ENCODE results near the gene GABBR2.

DNA sequence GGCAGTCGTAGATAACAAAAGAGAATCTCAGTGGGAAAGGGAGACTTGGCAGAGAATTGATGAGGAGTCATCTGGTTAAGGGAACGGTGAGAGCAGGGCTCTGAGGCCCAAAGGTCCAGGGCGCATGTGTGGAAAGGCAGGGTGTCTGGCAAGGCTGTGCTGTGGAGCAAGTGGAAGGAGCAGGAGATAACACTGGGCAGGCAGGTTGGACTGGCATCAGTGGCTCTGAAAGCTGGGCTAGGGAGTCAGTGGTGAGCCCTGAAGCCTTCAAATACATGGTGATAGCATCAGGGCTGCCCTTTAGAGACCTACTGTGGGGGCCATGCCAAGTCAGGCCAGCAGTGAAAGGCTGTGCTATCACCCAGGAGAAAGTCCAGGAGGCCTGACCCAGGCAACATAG lies 131.3 kb downstream of the GABBR2 start:
- TF ChIP-seq GATA2 (IDR thresholded peaks at IDR 0.05; ENCODE audit: low read depth, low read length), result no peak
- no peak for TF ChIP-seq GATA3 (IDR thresholded peaks at IDR 0.05; ENCODE audit: low read depth, low read length)
